NCI-H146 treated with DMSO at 0.1 percent for 48 hours (cell line): ENCODE data around the gene MMP14.
"Not testable (repeated sequence)": the region's sequence is repeated elsewhere in the genome, so short reads cannot be mapped to it uniquely, and the experiment has no call there.

Experiments
- DNase-seq: peaks from one replicate; lab custom pipeline; 2025; ENCODE audit not compliant: unreplicated experiment; lab: John Stamatoyannopoulos, UW

Gene MMP14

DNA sequence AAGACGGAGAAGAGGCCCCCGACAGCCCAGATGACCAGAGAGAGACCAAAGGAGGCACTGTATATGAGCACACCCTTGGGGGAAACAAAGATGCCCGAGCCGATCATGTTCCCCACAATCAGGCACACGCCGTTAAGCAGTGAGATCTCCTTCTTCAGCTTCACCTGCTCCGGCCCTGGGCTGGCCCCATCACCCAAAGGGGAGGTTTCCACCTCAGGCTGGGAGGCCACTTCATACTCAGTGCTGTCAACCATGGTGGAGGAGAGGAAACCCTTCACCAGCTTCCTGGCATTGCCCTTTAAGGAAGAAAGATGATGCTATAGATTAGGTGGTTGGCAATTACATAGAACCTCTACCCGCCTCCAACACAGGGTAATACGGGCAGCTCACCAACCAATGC, 23.2 kb upstream of the MMP14 start:
- DNase-seq, result no peak

DNA sequence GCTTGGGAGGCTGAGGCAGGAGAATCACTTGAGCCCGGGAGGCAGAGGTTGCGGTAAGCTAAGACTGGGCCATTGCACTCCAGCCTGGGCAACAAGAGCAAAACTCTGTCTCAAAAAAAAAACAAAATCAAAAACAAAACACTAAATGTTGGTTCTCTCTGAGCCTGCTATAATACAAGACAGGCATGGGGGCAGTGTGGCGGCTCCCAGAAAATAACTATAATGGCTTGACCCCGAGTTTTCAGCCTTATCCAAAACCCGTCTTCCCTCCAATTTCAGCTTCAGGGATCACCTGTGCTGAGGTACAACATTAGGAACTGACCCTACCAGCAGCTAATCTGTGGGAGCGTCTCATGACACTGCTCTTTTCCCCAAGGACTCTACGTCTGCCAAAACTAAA, 22.0 kb upstream of the MMP14 start:
- no peak for DNase-seq

DNA sequence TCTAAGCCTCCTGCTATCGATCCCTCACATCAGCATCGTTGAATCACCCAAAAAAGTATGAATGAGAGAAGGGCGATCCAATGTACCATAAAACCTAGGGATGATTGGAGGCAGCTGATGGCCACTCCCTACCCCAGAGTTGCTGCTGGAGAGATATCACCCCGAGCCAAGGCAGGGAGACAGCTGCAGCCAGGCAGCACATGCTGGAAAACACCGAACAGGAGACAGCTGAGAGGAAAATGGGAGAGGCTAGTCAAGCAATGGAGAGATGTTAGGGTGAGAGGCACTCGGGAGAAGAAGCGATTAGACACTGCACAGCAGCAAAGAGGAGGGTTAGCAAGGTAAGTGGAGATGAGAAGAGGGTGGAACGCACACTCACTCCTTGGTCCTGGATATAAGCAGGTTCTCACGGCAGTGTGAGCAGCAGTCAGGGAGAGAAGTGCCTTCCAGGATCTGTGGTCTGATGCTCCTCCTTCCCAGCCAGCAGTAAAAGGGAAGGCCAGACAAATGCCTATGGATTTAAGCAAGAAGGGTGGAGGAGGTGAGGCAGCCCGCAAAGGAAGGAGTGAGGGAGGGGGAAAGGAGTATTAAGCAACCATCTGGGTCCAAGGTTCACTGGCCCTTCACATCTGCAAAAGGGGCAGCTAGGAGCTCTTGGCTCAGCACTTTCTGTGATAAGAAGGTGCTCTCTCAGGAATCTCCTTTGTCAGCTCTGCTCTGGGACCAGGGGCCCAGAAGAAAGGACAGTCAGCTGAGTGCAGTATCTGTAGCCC, 21.3 kb upstream of the MMP14 start, which contains the start of gene SLC7A7:
Gene SLC7A7, minus strand, starts transcription at position 495 of the 773 bp plus-strand sequence. CDS start 2,037 bp downstream, outside the sequence.
- no peak for DNase-seq

DNA sequence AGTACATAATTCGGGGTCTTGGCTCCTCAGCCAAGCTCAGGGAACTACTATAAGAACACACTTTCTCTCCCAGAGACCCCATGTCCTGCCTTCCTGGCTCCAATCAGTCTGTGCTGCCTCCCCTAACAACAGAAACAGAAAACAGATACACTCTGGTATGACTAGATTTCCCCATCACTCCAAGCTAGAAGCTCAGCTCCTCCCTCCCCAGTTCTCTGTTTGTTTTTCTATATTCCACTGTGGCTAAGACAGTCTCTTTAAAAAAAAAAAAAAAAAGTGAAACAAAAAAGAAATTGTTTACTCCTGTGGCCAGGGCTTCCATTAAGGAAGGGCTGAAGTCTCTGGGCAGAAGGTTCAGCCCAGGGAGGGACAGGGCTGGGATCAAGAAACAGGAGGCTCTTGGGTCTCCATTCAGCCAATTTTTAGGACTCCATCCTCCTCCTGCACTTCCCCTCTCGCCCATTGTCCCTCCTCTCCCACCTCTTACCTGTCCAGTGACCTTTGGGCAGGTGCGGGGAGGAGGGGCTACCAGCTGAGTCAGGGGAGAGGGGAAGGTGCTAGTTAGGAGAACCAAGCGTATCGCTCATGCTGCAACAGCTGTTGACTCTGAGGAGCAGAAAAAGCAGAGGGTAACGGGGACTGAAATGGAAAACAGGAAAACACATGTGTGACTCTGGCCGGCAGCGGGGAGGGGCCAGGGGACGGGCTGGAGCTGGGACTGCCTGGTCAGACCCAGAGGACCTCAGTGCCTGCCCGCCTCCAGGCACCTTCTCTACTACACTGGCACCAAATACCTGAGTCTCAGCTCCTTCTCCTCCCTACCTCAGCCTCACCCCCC, 17.0 kb upstream of the MMP14 start:
- peak; percentile 24 for DNase-seq

DNA sequence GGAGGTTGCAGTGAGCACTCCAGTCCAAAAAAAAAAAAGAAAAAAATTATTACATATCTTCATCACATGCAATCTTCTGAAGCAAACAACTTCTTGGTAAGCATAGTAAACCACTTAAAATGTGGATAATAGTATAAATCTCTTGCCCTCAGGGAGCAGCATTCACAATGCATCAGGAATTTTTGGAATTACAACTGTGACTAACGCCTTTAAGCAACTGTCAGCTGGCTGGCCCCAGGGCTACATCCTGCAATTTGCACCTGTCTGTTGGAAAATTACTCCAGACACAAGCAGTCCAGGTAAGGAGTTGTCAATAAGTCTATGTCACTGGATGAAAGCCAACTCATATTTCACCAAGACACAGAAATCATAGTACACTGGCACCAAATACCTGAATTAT, 15.7 kb upstream of the MMP14 start:
- peak; percentile 24 for DNase-seq

DNA sequence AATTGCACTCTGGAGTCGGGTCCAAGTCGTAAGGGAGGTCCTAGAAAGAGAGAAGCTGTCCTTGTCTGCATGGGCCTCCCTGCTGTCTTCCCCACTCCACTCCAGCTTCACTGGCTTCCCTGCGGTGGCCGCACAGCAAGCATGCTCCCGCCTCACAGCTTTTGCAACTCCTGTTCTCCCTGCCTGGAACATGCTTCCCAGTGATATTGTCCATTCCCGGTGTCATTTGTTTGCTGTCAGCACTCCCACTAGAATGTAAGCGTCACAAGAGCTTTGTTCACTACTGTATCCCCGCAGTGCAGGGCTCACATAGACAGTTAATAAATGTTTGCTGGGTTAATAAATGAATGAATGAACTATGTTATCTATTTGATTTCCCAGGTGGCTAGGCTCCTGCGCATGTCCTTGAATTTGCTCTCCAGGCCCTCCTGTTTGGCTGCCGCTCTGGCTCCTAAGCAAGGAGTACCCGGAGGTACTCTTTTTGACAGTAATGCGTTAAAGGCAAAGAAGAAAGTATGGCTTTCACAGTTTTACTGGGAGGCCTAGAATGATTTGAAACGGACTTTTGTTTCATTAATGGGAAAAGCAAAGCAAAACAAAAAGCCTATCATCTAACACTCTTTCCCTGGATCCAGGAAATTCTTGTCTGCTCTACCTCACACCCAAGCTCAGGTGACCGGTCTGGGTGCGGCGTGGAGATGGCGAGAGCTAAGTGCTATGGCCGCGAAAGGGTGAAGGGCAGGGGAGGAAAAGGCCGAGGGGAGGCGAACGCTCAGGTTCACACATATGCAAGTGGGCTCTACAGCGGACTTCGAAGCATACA, 15.0 kb upstream of the MMP14 start:
- peak; percentile 46 for DNase-seq

DNA sequence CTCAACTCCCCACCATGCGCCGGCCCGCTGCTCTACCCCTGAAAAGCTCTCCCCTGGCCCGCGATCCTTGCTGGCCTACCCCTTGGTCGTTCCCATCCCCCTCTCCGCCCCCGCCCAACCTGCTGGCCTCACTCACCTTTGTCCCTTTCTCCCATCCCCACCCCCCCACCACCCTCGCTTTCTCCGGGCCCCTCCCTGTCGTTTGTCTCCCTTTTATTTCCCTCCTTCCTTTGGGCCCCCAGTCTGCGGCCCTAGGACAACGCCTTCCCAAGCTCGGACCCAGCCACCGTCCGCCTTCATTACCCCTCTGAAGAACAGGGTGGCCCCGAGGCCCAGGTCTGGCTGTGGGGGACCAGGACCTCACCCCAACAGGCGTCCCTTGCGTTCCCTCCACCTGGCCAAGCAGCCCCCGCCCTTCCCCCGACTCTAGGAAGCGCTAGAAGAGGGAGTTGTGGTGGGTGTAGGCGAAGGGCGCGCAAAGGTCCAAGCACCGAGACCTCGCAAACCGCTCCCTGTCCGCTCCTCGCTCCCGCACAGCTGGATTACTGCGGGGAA, 14.3 kb upstream of the MMP14 start:
- no peak for DNase-seq

DNA sequence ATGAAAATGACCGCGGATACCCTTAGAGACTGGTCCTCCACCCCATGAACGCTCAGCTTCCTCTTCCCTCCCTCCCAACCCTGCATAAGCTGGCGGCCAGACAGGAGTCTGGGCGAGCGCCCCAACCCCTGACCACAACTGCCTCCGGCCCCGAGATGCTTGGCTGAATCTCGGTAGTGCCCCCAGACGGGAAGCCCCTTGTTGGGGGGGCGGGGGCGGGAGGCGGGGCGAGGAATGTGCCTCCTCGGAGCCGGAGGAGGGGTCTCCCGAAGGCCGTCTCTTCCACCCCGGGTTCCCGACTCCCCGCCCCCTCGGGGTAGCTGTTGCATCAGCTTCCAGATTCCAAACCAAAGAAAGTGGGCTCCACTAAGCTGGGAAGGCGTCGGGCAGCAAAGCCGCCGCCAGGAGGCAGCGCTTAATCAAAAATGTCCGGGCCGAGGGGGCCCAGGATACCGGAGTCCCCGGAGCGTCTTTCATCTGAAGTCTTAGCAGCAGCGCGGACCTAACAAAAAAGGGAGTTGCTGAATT, 13.8 kb upstream of the MMP14 start:
- DNase-seq, result no peak

DNA sequence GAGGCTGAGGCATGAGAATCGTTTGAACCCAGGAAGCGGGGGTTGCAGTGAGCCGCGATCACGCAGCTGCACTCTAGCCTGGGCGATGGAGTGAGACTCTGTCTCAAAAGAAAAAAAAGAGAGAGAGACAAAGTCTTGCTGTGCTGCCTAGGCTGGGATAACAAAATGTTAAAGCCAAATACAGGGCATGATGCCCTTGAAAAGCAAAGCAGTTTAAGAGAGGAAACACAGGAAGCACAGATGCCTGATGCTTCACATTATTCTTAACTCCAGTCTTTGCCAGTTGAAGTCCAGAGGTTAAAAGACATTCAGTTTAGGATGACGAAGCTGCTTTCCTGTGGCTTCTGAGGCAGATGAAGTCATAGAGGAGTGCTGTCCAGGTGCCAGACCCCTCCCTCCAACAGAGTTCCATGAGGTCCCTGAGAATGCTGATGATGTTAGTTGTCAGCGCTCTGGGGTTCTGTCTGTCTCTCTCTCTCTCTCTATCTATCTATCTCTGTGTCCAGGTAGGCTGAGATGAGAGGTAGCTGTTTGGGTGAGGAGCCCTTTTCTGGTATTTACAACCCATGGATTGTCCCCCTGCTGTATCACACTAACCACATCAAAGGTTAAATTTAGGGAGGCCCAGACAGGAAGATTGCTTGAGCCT, 11.6 kb upstream of the MMP14 start:
- DNase-seq, result no peak

DNA sequence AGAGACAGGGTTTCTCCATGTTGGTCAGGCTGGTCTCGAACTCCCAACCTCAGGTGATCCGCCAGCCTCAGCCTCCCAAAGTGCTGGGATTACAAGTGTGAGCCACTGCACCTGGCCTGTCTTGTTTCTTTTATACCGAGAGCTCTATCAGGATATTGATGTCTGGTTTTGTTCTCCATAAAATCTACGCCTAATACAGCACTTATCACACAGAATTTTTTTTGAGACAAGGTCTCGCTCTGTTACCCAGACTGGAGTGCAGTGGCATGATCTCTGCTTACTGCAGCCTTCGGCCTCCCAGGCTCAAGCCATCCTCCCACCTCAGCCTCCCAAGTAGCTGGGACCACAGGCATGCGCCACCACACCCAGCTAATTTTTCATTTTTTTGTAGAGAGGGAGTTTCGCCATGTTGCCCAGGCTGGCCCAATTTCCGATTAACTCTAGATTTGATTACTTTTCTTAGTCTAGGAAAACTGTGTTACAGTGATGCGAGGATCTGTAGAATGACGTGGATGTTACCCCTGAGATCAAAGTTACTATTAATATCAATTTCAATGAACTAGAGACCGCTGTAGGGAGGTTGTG, 7.2 kb upstream of the MMP14 start:
- DNase-seq, result not testable (repeated sequence)

DNA sequence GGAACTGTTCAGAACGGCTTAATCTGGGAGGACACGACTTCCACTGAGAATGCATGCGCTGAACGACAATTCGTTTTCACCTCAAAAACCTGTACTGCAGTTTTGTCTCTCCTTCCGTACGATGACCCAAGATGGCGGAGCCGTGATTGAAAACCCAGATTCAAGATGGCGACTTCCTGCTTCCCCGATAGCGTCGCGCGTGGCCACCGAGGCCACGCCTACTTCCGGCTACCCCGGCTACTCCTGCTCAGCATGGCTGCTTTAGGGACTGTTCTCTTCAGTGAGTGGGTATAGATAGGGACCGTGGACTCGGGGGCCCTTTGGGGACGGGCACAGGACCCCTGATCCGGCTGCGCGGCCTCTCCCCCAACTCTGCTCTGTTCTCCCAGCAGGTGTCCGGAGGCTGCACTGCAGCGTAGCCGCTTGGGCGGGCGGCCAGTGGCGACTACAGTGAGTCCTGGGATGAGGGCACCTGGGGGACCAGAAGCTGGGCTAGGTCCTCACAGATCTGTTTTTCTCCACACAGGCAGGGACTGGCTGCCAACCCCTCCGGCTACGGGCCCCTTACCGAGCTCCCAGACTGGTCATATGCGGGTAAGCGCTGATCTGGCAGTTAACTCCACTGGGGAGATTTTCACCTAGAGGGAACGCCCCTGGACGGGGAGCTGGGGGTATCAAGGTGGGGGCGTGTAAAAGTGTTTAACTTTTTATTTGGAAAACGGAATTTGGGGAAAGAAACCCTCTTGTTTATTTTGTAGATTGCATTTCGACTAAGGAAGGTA, 6.5 kb upstream of the MMP14 start, which contains the start of gene MRPL52:
Gene MRPL52, plus strand, starts transcription at position 227 of the 782 bp plus-strand sequence. Its CDS starts 26 bp downstream, at position 253.
- DNase-seq, result peak; percentile 83

DNA sequence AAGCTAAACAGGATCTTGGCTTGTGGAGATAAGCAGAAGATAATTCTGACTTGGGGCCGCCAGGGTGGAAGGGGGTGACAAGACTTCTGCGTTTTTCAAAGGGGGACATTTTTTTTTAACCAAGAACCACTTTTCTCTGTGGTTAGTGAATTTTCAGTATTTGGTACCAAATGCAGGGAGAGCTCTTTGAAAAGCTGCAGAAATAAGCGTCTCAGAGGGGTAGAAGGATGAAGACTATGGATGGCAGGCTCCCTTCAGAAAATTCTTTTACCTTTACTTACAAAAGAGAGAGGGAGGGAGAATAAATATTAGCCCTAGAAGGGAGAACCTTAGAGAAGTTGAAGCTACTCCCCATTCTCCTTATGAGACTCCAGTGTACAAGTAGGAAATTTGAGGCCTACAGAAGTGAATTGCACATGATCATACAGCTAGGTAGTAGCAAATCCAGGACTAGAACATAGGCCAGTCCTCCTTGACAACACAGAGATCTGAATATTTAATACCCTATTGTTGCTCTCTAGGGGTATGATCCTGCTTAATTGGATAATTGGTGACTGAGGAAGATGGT, 5.9 kb upstream of the MMP14 start:
- no peak for DNase-seq

DNA sequence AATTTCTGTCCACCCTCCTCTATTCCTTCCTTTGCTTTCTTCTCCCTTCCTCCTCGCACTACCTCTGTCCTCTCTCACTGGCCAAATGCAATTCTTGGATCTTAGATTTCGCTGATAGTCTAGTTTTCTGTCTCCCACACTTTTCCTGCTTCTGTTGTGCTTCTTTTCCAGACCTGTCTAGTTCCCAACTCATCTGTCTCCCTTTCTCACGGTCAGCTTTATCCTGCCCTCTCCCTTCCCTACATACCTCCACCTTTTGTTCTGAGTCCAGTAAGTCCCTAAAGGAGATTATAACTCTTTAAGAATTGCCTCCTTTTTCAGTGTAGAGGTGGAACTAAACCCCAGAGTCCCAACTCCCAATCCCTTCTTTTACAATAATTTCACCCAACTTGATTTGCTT, 880 bp upstream of the MMP14 start:
- no peak for DNase-seq

DNA sequence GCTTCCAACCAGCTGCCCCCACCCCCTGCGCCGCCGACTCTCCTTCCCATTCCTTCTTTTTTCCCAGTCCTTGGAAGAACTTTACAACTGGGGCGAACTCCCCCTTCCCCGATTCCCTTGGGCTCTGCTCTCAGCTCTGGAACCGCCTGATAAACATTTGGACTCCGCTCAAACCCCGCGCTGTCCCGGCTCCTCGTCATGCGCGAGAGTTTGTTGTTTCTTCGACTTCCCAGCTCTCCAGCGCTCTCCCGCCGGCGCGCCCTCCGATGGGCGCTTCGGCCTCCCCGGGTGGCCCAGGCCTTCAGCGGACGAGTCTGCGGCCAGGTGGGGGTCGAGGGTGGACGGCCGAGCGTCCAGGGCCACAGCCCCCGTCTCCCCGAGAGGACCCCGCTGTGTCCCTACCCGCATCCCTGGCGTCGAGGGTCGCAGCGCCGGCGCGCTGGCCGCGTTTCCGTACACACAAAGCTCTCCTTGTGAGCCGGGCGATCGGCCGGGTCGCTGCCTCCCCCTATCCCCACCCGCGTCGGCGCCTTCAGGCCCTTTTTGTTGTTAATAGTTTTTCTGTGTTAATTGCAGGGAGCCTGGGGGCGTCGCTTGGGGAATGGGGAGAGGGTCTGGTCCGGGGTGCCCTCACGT, 847 bp downstream of the MMP14 start:
- no peak for DNase-seq

DNA sequence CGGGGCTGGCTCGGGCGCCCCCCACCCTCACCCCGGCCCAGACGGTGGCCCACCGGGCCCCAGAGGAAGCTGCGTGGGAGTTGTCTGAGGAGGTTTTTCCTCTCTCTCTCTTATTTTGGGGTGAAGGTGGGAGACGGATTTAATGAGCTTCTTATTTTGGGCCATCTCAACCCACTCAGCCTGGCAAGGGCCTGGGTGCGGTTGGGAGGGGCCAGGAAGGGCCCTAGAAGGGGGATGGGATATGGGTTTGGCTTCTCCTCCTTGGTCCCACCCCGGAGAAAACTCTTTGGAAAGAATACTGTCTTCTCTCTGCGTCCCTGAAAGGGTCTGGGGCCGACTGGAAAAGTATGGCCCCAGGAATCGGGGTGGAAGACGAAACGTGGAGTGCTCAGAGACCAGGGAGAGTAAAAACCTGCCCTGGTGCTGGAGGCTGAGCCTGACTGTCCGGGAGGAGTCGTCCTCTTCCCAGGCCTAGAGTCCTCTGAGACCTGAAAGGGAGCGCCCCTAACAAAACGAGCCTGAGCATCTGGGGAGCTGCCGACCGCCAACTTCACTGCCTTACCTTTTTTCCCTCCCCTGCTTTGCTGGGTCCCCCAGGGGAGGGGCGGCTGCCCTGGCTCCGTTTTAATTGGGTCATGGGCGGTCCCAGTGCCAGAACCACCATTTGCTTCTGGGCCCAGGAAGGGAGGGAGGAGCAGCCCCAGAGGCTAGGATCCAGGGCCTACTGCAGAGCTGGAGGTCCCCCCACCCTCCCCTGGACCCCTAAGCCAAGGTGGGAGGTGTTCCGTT, 1.6 kb downstream of the MMP14 start:
- DNase-seq, result no peak

DNA sequence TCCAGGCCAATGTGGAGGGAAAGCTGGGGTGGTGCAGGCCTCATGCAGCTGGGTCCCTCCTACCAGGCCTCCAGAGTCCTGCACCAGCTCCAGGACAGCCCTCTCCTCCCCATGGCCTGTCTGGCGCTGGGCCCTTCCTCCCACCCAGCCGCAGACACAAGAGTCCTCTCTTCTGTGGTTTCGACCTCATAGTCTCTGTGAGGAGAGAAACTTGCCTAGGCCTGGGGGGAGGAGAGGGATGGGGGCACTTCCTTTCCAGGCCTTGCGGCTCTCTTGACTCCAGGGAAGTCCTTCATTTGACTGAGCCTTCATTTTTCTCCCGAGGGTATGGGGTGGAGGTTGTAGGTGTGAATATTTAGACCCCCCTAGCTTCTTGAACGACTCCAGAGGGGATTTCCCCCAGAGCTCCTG, 2.3 kb downstream of the MMP14 start:
- DNase-seq, result no peak

DNA sequence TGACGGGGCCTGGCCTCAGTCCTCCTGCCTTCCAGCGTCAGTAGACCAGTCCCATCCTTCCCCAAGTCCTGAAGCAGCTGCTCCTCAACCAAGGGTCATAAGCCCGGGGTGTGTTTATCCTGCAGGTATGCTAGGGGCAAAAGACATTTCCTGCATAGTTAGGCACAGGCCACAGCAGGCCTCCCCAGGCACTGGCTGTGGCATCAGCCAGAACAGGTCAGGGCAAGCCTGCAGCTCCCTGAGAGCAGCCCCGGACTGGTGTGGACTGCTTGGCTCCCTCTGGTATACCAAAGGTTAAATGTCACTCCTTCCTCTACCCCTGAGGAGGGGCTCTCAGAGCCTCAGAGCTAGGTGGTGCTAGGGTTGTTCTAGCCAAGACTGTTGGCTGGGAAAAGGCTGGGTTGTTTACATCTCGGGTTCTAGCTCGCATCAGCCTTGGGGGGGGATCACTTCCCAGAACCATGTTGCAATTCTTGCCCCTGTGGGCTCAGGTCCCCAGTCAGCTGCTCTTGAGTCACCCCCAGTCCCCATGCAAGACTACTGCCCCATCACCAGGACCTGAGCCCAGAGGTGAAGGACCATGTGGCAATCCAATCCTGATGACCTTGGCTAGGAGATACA, 2.9 kb downstream of the MMP14 start:
- DNase-seq, result no peak
